ENCODE data around the gene SLC39A1.

SLC39A1 gene

DNA sequence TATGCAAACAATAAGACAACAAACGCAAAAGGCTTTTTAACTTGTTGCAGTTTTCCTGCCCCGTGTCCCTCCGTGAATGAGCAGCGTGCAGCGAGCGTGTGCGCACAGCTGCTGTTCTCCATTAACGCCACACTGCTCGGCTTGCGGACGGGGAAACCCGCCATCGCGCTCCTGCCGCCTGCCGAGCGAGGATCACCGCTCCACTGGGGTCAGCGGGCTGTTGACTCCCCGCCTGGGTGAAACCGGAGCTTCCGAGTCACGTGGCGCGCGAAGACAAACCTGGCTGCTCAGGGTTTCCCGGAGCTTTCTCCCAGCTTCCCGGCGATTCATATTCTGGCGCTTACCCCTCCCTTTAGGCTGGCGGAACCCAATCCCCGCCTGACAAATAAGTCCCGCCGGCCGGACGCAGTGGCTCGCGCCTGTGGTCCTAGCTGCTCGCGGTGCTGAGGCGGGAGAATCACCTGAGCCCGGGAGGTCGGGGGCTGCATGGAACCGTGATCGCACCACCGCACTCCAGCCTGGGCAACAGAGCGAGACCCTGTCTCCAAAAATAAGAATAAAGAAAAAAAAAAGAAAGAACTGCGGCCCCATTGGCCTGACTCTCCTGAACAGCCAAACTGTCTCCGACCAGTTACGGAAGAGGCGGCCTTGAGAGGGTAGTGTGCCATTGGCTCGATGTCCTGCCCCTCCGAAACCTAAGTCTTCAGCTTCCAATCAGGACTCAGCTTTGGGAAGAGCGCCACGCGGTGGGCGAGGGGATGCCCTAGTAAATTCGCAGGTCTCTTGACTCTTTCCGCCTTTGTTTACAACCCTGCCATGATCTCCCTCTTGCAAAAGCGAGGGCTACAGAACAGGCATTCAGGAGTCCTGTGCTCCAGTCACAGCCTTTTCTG is 4.0 kb upstream of the SLC39A1 start, which contains the start of gene CREB3L4:
CREB3L4 (plus strand) TSS at position 796 of the 893 bp plus-strand sequence. CDS start 624 bp downstream, outside the sequence.
- Mint-ChIP-seq H3K36me3 (ENCODE audit: low read depth) (peaks cover 37% of the 10 kb centered on the region), H3K9me3 (no peaks in the 10 kb centered on the region), H3K4me1 (ENCODE audit: low read depth) (peaks cover 55% of the 10 kb centered on the region), H3K27ac (peak within 1 kb of the TSS; percentile 95), H3K4me3 (peak within 1 kb of the TSS; percentile 90), H3K27me3 (no peaks in the 10 kb centered on the region)
- peak; percentile 85 for DNase-seq

DNA sequence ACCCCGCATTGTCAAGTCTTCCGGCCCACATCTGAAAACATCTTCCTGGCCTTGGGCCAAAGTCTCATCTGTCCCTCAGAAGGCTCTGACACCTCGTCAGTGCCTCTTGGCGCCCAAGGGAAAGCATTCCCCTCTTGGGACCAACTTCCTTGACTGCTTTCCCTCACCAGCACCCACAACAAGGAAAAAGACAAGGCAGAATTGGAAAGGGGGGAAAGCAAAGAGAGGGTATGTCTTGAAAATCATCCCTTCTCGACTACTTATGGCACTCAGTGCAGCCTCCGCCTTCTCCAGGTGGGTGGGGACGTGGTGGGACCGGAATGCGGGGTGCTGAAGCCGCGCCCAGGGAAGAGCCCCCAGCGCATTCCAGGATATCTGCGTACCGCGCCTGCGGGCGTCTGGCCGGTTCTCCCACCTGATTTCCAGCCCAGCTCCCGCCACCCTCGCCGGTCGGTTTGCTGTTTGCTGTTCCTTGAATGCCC is 554 bp upstream of the SLC39A1 start:
- no peak for DNase-seq
- Mint-ChIP-seq H3K36me3 (ENCODE audit: low read depth) (peaks cover 65% of the 10 kb centered on the region), H3K4me3 (peak overlapping the region; percentile 89), H3K9me3 (no peaks in the 10 kb centered on the region), H3K27ac (peak overlapping the region; percentile 93), H3K4me1 (ENCODE audit: low read depth) (peaks cover 68% of the 10 kb centered on the region), H3K27me3 (no peaks in the 10 kb centered on the region)

DNA sequence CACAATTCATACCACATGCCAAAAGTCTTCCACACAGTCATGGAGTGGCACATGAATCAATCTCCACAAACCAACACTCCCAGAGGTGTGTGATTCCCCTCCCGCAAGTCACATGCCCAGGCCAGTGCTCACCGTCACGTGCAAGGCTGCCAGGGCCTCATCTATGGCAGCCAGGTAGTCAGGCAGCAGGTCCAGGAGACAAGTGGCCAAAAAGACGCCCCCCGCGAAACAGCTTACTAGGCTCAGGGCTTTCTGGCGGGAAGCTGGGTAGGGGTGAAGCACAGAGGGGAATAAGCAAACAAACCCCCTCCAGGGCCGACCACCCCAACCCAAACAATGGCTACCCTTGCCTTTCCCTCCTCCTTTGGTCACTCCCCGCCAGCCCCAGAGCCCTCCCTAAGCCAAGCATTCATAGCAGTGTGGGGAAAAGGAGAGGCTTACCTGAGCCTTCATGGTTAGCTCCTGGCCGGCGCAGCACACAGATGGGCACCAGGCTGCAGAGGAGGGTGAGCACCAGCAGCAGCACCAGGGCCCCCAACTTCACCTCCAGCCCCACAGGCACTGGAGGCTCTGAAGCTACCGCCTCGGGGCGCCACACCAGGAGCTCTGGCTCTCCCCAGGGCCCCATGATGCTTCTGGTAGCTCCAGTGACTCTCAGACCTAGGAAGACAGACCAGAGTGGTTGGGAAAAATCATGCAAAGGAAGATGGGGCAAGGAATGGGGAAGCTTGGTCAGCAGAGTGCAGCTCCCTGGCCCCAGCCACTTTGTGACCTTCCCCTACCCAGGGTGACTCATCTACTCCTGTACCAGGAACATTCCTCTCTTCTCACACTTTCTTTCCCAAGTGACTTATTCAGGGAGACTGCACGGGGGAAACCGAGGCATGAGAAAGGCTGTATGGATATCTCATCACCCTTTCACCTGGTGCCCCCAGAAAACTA is 978 bp downstream of the SLC39A1 start:
- DNase-seq, result no peak
- peaks cover 74% of the 10 kb centered on the region for H3K36me3 Mint-ChIP-seq (ENCODE audit: low read depth)
- H3K27ac Mint-ChIP-seq, result peak overlapping the region; percentile 93
- peak overlapping the region; percentile 89 for H3K4me3 Mint-ChIP-seq
- peaks cover 59% of the 10 kb centered on the region for H3K4me1 Mint-ChIP-seq (ENCODE audit: low read depth)
- no peaks in the 10 kb centered on the region for H3K9me3 Mint-ChIP-seq
- H3K27me3 Mint-ChIP-seq, result no peaks in the 10 kb centered on the region

GRCh38 chr1:153961421-153961820 is 1.9 kb downstream of the SLC39A1 start:
- H3K9me3 Mint-ChIP-seq, result no peaks in the 10 kb centered on the region
- H3K4me3 Mint-ChIP-seq, result peak overlapping the region; percentile 89
- peak overlapping the region; percentile 93 for H3K27ac Mint-ChIP-seq
- DNase-seq, result no peak
- H3K27me3 Mint-ChIP-seq, result no peaks in the 10 kb centered on the region
- peaks cover 62% of the 10 kb centered on the region for H3K4me1 Mint-ChIP-seq (ENCODE audit: low read depth)
- H3K36me3 Mint-ChIP-seq (ENCODE audit: low read depth), result peaks cover 72% of the 10 kb centered on the region

- DNase-seq, result no peak
- no peak overlapping the region for H3K4me3 Mint-ChIP-seq
These were observed 3.1 kb downstream of the SLC39A1 start for GRCh38 chr1:153960206-153960605.

DNA sequence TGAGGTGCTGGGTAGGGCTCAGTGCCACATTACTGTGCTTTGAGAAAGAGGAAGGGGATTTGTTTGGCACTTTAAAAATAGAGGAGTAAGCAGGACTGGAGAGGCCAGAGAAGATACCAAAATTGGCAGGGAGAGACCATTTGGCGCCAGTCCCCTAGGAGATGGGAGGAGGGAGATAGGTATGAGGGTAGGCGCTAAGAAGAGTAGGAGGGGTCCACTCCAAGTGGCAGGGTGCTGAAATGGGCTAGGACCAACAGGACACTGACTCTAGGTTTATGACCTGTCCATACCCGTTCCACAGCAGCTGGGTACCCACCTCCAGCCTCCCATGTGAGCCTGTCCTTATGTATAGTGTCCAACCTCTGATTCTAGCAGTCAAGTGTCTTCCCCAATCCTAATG is 3.9 kb downstream of the SLC39A1 start:
- Mint-ChIP-seq H3K9me3 (no peaks in the 10 kb centered on the region), H3K27ac (peak overlapping the region; percentile 98), H3K4me3 (no peak overlapping the region), H3K27me3 (no peaks in the 10 kb centered on the region), H3K36me3 (ENCODE audit: low read depth) (peaks cover 74% of the 10 kb centered on the region), H3K4me1 (ENCODE audit: low read depth) (peaks cover 69% of the 10 kb centered on the region)
- no peak for DNase-seq

More at GRCh38 chr1:153960206-153960605, 3.1 kb downstream of the SLC39A1 start:
- Mint-ChIP-seq H3K27ac (peak overlapping the region; percentile 80), H3K9me3 (no peaks in the 10 kb centered on the region), H3K4me1 (ENCODE audit: low read depth) (peaks cover 62% of the 10 kb centered on the region), H3K27me3 (no peaks in the 10 kb centered on the region), H3K36me3 (ENCODE audit: low read depth) (peaks cover 69% of the 10 kb centered on the region)

DNA sequence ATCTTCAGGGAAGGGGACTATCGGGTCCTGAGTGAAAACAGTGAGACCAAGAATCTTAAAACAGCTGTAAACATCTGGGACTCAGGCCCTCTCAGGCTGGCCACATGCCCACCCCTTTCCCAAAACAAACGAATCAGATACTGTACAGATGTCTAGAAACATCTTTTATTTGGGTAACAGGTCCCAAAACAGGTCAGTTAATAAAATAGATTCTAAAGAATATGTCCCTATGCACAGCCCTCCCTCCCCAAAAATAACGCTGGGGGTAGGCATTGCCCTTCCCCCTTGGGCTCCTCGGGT is 4.4 kb downstream of the SLC39A1 start:
- Mint-ChIP-seq H3K27ac (peak overlapping the region; percentile 98), H3K4me3 (peak overlapping the region; percentile 93), H3K36me3 (ENCODE audit: low read depth) (peaks cover 76% of the 10 kb centered on the region), H3K4me1 (ENCODE audit: low read depth) (peaks cover 69% of the 10 kb centered on the region), H3K9me3 (no peaks in the 10 kb centered on the region), H3K27me3 (no peaks in the 10 kb centered on the region)
- DNase-seq, result no peak

DNA sequence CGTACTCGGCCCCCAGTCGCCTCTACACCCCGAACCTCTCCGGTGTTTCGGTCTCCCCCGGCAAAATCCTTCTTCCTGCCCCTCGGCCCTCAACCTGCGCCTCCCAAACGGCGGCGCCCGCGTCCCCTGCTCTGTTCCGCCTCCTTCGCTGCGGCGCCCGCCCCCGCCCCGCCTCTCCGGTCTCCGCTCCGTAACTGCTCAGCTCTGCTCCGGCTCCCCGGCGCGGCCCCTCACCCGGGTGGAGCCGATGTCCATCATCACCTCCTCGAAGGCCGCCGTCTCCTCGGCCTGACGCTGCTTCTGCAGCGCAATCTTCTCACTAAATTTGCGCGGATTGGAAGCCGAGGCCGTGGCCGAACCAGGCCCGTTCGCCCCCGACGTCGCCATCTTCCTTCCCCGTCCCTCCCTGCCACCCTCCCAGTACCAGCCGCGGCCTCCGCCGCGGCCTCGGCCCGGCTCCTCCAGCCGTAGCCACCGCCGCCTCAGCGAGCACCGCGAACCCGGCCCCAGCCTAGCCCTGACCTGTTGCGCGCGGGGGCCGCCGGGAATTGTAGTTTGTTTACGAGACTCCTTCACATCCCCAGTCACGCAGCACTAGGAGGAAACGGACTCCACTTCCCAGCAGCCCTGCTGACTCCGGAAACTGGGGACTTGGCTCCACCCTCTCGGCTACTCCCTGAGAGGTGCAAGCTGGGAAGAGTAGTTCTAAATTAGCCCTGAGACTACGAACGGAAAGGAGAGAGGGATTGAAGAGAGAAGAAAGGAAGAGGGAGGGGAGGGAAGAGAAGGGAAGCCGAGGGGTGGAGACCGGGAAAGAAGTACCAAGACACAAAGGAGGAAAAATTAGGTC is 5.0 kb downstream of the SLC39A1 start, which contains the start of gene CRTC2:
CRTC2 (minus strand) TSS at position 502 of the 850 bp plus-strand sequence; CDS start at position 387, 115 bp downstream.
- peak; percentile 95 for DNase-seq
- Mint-ChIP-seq H3K36me3 (ENCODE audit: low read depth) (peaks cover 80% of the 10 kb centered on the region), H3K4me3 (peak within 1 kb of the TSS; percentile 93), H3K9me3 (no peaks in the 10 kb centered on the region), H3K27me3 (no peaks in the 10 kb centered on the region), H3K27ac (peak within 1 kb of the TSS; percentile 98), H3K4me1 (ENCODE audit: low read depth) (peaks cover 67% of the 10 kb centered on the region)

DNA sequence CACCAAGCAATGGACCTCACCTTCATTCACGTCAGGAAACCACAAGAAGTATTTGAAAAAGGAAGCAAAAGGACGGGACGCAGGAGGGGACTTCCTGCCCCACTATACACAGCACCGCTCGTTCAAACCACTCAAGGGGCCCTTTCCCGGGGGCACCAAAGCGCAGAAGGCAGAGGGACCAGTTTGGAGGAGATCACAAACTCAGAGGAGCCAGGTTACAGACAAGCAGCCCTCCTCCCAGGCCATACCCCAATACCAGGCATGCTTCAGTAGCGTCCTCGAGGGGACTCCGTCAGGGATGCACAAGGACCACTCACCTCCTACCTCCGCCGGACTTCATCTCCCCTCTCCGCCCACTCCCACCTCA is 5.6 kb downstream of the SLC39A1 start:
- peak overlapping the region; percentile 98 for H3K27ac Mint-ChIP-seq
- no peak for DNase-seq
- H3K4me3 Mint-ChIP-seq, result peak overlapping the region; percentile 93
- no peaks in the 10 kb centered on the region for H3K9me3 Mint-ChIP-seq
- H3K4me1 Mint-ChIP-seq (ENCODE audit: low read depth), result peaks cover 68% of the 10 kb centered on the region
- H3K36me3 Mint-ChIP-seq (ENCODE audit: low read depth), result peaks cover 78% of the 10 kb centered on the region
- no peaks in the 10 kb centered on the region for H3K27me3 Mint-ChIP-seq

- Mint-ChIP-seq H3K9me3 (no peaks in the 10 kb centered on the region), H3K4me3 (peak overlapping the region; percentile 93), H3K4me1 (ENCODE audit: low read depth) (peaks cover 62% of the 10 kb centered on the region), H3K36me3 (ENCODE audit: low read depth) (peaks cover 78% of the 10 kb centered on the region), H3K27me3 (no peaks in the 10 kb centered on the region), H3K27ac (peak overlapping the region; percentile 98)
- DNase-seq, result no peak
These were observed 6.2 kb downstream of the SLC39A1 start for GRCh38 chr1:153956997-153957715.

- Mint-ChIP-seq H3K27me3 (no peaks in the 10 kb centered on the region), H3K27ac (peak overlapping the region; percentile 85), H3K9me3 (no peaks in the 10 kb centered on the region), H3K4me1 (ENCODE audit: low read depth) (peaks cover 47% of the 10 kb centered on the region), H3K36me3 (ENCODE audit: low read depth) (peaks cover 79% of the 10 kb centered on the region), H3K4me3 (no peak overlapping the region)
- no peak for DNase-seq
These were observed 8.5 kb downstream of the SLC39A1 start for GRCh38 chr1:153954826-153955225.

- no peak overlapping the region for H3K4me3 Mint-ChIP-seq
These were observed 9.4 kb downstream of the SLC39A1 start for GRCh38 chr1:153953859-153954365.

GRCh38 chr1:153951801-153952200 is 11.5 kb downstream of the SLC39A1 start:
- H3K4me1 Mint-ChIP-seq (ENCODE audit: low read depth), result peaks cover 36% of the 10 kb centered on the region
- H3K27ac Mint-ChIP-seq, result peak overlapping the region; percentile 78
- DNase-seq, result no peak
- H3K27me3 Mint-ChIP-seq, result no peaks in the 10 kb centered on the region
- H3K36me3 Mint-ChIP-seq (ENCODE audit: low read depth), result peaks cover 85% of the 10 kb centered on the region
- no peaks in the 10 kb centered on the region for H3K9me3 Mint-ChIP-seq
- no peak overlapping the region for H3K4me3 Mint-ChIP-seq

More at GRCh38 chr1:153953859-153954365, 9.4 kb downstream of the SLC39A1 start:
- H3K27ac Mint-ChIP-seq, result peak overlapping the region; percentile 85
- DNase-seq, result no peak
- H3K4me1 Mint-ChIP-seq (ENCODE audit: low read depth), result peaks cover 40% of the 10 kb centered on the region
- peaks cover 81% of the 10 kb centered on the region for H3K36me3 Mint-ChIP-seq (ENCODE audit: low read depth)
- H3K27me3 Mint-ChIP-seq, result no peaks in the 10 kb centered on the region
- H3K9me3 Mint-ChIP-seq, result no peaks in the 10 kb centered on the region

Data from activated T-cell treated with anti-CD3 and anti-CD28 coated beads, Interleukin-2, amount 50 U/mL, for 24 hours (primary cell).